GM12878 (cell line): Measurements from ENCODE around the gene ZNF451. TPM values are rescaled to one million over a fixed set of nuclear protein-coding genes. Genes with fewer than 3 reads are reported as not detected.
A peak's percentile ranks its signal among the peaks of the same experiment; 100 is the strongest.

Source experiments
- ATF3 ChIP-seq: IDR thresholded peaks from 2 replicates; pipeline ENCODE4 v1.6.1; 2011; ENCODE audit warnings: low read depth, mild to moderate bottlenecking, low read length, moderate library complexity, borderline replicate concordance; ENCODE audit errors: extremely low read depth
- CBFB ChIP-seq: IDR thresholded peaks from 2 replicates; pipeline ENCODE4 v1.6.1; 2016; ENCODE audit warnings: antibody characterized with exemption, low read depth
- EED ChIP-seq: sonication (generic); IDR thresholded peaks from 2 replicates; pipeline ENCODE4 v1.6.1; 2016; ENCODE audit warnings: antibody characterized with exemption, low read depth
- ESRRA ChIP-seq: IDR thresholded peaks from 2 replicates; pipeline ENCODE4 v1.6.1; 2012; ENCODE audit warnings: mild to moderate bottlenecking, low read length, improper control_type of control experiment
- HDAC2 ChIP-seq: fragments of 200-600 bp; sonication (generic); IDR thresholded peaks from 2 replicates; pipeline ENCODE4 v1.6.1; 2017
- MTA2 ChIP-seq: fragments of 450-650 bp; IDR thresholded peaks from 2 replicates; pipeline ENCODE4 v1.6.1; 2016; ENCODE audit warnings: low read depth, mild to moderate bottlenecking, moderate library complexity
- NFYB ChIP-seq: IDR thresholded peaks from 2 replicates; pipeline ENCODE4 v1.6.1; 2011; ENCODE audit warnings: low read depth, mild to moderate bottlenecking, low read length, improper control_type of control experiment, moderate library complexity; ENCODE audit not compliant: insufficient read depth
- POLR2AphosphoS5 ChIP-seq: IDR thresholded peaks from 2 replicates; pipeline ENCODE4 v1.6.1; 2011; ENCODE audit warnings: mild to moderate bottlenecking, low read length, inconsistent platforms
- SIN3A ChIP-seq: IDR thresholded peaks from 2 replicates; pipeline ENCODE4 v1.6.1; 2012; ENCODE audit warnings: low read depth, low read length, improper control_type of control experiment
- SPI1 ChIP-seq: IDR thresholded peaks from 2 replicates; pipeline ENCODE4 v1.6.1; 2011; ENCODE audit warnings: low read depth, mild to moderate bottlenecking, low read length, moderate library complexity, borderline replicate concordance; ENCODE audit not compliant: insufficient read depth
- USF2 ChIP-seq: IDR thresholded peaks from 2 replicates; pipeline ENCODE4 v1.6.1; 2011; ENCODE audit warnings: low read depth, low read length, improper control_type of control experiment, borderline replicate concordance
- ZBTB40 ChIP-seq: fragments of 450-650 bp; IDR thresholded peaks from 2 replicates; pipeline ENCODE4 v1.6.1; 2016; ENCODE audit warnings: mild to moderate bottlenecking, moderate library complexity, borderline replicate concordance
- ZNF217 ChIP-seq: fragments of 450-650 bp; IDR thresholded peaks from 2 replicates; pipeline ENCODE4 v1.6.1; 2017; ENCODE audit warnings: antibody characterized with exemption, mild to moderate bottlenecking
- ZNF384 ChIP-seq: IDR thresholded peaks from 2 replicates; pipeline ENCODE4 v1.6.1; 2012; ENCODE audit warnings: low read depth, mild to moderate bottlenecking, low read length, improper control_type of control experiment, borderline replicate concordance
- ZZZ3 ChIP-seq: IDR thresholded peaks from 2 replicates; pipeline ENCODE4 v1.6.1; 2011; ENCODE audit warnings: low read depth; ENCODE audit not compliant: control insufficient read depth, insufficient read length
- polyA plus RNA-seq, 11 experiments: library from polyadenylated mRNA; depleted of rRNA in 4 of 11; unstranded in 6 of 11; stranded (reverse) in 5 of 11; fragments of >200 nt; fragmentation: Nextera tagmentation in 4 of 11; fragmentation: Illumina TruSeq in 1 of 11; extraction: Ambion mirVana in 4 of 11; extraction: Trizol in 1 of 11; gene quantifications; 1 replicate in 1 of 11; 2 replicates in 10 of 11; pipeline versions ENCODE4 v1.2.1 to v1.2.3, GENCODE V29; 2011 to 2016; ENCODE audit warnings: inconsistent platforms in 2 of 11, missing spikeins in 2 of 11, low read depth in 1 of 11
- total RNA-seq, 4 experiments: library from RNA; depleted of rRNA in 3 of 4; stranded (reverse); fragments of >200 nt in 3 of 4; fragmentation: Illumina TruSeq in 1 of 4; extraction: Trizol in 1 of 4; gene quantifications; 2 replicates each; pipeline versions ENCODE4 v1.2.1 to v1.2.3, GENCODE V29; 2013 to 2021
- TF ChIP-seq, protein P1 (sequence below): fragments of 450-650 bp; formaldehyde crosslinking; IDR thresholded peaks from 2 replicates; pipeline ENCODE4 v1.4.0; 2022; ENCODE audit warnings: mild to moderate bottlenecking, moderate library complexity
- TF ChIP-seq, protein P2 (sequence below): IDR thresholded peaks from 2 replicates; pipeline ENCODE4 v1.6.1; 2012; ENCODE audit warnings: mild to moderate bottlenecking, low read depth, low read length

ZNF451 gene
- total and polyA plus RNA-seq, 10 of the 15 experiments (the other 5 are each of a cell fraction or from before 2014, with no cell fraction given), result 6.5 to 44.4 (median 23.8) TPM

DNA sequence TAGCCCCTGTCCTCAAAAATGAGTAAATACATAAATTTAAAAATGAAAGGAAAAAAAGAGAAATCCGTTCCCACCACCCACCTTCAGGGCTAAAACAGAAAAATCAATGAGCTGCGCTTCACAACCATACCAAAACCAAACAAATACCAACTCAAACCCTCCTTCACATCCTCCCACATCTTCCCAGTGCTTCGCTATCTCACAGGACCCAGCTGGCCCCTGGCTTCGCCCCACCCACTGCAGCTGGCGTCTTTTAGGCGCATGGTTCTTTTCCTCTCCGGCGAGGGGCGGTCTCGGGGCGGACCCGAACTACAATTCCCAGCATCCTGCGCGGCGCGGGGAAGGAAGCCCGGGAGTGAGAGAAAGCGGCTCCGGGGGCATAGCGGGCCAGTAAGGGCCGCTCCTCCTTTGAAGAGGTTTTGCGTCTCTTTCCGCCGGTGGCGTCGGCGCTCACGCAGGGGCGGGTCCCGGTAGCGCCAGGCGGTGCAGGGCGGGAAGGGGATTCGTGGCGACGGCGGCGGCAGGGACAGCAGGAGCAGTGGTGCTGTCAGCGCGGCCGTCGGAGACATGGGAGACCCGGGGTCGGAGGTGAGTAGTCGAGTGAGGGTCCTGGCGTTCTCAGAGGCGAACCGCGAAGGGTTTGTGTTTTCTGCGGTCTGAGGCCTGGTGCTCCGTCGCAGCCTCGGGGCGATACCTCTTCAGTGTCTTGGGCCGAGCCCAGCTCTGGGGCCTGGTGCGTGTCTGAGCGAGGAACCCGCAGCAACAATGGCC lies at the start of gene ZNF451 (continued):
- TF ChIP-seq, protein P1, sequence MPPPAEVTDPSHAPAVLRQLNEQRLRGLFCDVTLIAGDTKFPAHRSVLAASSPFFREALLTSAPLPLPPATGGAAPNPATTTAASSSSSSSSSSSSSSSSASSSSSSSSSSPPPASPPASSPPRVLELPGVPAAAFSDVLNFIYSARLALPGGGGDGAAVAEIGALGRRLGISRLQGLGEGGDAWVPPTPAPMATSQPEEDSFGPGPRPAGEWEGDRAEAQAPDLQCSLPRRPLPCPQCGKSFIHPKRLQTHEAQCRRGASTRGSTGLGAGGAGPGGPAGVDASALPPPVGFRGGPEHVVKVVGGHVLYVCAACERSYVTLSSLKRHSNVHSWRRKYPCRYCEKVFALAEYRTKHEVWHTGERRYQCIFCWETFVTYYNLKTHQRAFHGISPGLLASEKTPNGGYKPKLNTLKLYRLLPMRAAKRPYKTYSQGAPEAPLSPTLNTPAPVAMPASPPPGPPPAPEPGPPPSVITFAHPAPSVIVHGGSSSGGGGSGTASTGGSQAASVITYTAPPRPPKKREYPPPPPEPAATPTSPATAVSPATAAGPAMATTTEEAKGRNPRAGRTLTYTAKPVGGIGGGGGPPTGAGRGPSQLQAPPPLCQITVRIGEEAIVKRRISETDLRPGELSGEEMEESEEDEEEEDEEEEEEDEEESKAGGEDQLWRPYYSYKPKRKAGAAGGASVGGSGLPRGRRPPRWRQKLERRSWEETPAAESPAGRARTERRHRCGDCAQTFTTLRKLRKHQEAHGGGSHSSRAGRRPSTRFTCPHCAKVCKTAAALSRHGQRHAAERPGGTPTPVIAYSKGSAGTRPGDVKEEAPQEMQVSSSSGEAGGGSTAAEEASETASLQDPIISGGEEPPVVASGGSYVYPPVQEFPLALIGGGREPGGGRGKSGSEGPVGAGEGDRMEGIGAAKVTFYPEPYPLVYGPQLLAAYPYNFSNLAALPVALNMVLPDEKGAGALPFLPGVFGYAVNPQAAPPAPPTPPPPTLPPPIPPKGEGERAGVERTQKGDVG (CRISPR knock-in tag), result no peak
- TF ChIP-seq NFYB (no peak; the same call in 1 of the 2 replicates), ATF3 (no peak), CBFB (no peak), ESRRA (no peak), SPI1 (peak; percentile 53; the same call in 1 of the 2 replicates), USF2 (no peak), SIN3A (no peak), POLR2AphosphoS5 (peak; percentile 74), MTA2 (peak; percentile 59; the same call in 1 of the 2 replicates), ZNF384 (no peak), ZBTB40 (peak; percentile 92; the same call in 1 of the 2 replicates), ZZZ3 (no peak), HDAC2 (no peak), ZNF217 (no peak), EED (peak; percentile 27; the same call in 1 of the 2 replicates)
- TF ChIP-seq, protein P2, sequence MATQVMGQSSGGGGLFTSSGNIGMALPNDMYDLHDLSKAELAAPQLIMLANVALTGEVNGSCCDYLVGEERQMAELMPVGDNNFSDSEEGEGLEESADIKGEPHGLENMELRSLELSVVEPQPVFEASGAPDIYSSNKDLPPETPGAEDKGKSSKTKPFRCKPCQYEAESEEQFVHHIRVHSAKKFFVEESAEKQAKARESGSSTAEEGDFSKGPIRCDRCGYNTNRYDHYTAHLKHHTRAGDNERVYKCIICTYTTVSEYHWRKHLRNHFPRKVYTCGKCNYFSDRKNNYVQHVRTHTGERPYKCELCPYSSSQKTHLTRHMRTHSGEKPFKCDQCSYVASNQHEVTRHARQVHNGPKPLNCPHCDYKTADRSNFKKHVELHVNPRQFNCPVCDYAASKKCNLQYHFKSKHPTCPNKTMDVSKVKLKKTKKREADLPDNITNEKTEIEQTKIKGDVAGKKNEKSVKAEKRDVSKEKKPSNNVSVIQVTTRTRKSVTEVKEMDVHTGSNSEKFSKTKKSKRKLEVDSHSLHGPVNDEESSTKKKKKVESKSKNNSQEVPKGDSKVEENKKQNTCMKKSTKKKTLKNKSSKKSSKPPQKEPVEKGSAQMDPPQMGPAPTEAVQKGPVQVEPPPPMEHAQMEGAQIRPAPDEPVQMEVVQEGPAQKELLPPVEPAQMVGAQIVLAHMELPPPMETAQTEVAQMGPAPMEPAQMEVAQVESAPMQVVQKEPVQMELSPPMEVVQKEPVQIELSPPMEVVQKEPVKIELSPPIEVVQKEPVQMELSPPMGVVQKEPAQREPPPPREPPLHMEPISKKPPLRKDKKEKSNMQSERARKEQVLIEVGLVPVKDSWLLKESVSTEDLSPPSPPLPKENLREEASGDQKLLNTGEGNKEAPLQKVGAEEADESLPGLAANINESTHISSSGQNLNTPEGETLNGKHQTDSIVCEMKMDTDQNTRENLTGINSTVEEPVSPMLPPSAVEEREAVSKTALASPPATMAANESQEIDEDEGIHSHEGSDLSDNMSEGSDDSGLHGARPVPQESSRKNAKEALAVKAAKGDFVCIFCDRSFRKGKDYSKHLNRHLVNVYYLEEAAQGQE, result no peak
